D341Med (cell line): Measurements from ENCODE around the gene MAJIN.

Experiments
- DNase-seq: peaks from one replicate; pipeline ENCODE4 v3.0.0; 2012; ENCODE audit warnings: low spot score

The MAJIN gene

GRCh38 chr11:64932324-64932723 is 39.6 kb downstream of the MAJIN start:
- DNase-seq = no peak

- no peak for DNase-seq
Observed at GRCh38 chr11:64931290-64931689, 40.6 kb downstream of the MAJIN start.

- no peak for DNase-seq
Observed at GRCh38 chr11:64930340-64930739, 41.6 kb downstream of the MAJIN start.

GRCh38 chr11:64929625-64930024 is 42.3 kb downstream of the MAJIN start:
- DNase-seq = no peak

GRCh38 chr11:64928957-64929356 is 43.0 kb downstream of the MAJIN start:
- DNase-seq = no peak

GRCh38 chr11:64926689-64927088 is 45.2 kb downstream of the MAJIN start:
- no peak for DNase-seq

- DNase-seq = no peak
Observed at GRCh38 chr11:64925536-64926436, 46.1 kb downstream of the MAJIN start.

- peak; percentile 60 for DNase-seq
Observed at GRCh38 chr11:64924910-64925284, 47.0 kb downstream of the MAJIN start.

- DNase-seq = peak; percentile 96
Observed at GRCh38 chr11:64923944-64924909, 47.7 kb downstream of the MAJIN start, which contains the start of gene PPP2R5B. TSS of gene PPP2R5B (plus strand) at chr11:64924689. CDS start at chr11:64925735, 1,046 bp downstream.

- no peak for DNase-seq
Observed at GRCh38 chr11:64923151-64923661, 48.7 kb downstream of the MAJIN start.

GRCh38 chr11:64921384-64921783 is 50.5 kb downstream of the MAJIN start:
- no peak for DNase-seq

- DNase-seq = no peak
Observed at GRCh38 chr11:64920124-64920523, 51.8 kb downstream of the MAJIN start.

GRCh38 chr11:64919627-64920026 is 52.3 kb downstream of the MAJIN start:
- DNase-seq = no peak

GRCh38 chr11:64918017-64918416 is 53.9 kb downstream of the MAJIN start:
- DNase-seq = no peak

GRCh38 chr11:64917663-64917995 is 54.3 kb downstream of the MAJIN start:
- DNase-seq = no peak

GRCh38 chr11:64916775-64917662 is 54.9 kb downstream of the MAJIN start, which contains the start of gene ATG2A:
TSS of gene ATG2A (minus strand) at chr11:64917209. CDS start at chr11:64917135, 74 bp downstream.
- DNase-seq = peak; percentile 95

- peak; percentile 54 for DNase-seq
Observed at GRCh38 chr11:64916040-64916774, 55.7 kb downstream of the MAJIN start.

- DNase-seq = no peak
Observed at GRCh38 chr11:64915376-64915887, 56.5 kb downstream of the MAJIN start.

- DNase-seq = no peak
Observed at GRCh38 chr11:64914123-64914522, 57.8 kb downstream of the MAJIN start.

GRCh38 chr11:64913171-64913727 is 58.7 kb downstream of the MAJIN start:
- DNase-seq = no peak
